Stomach (tissue), 4 donors: Measurements from ENCODE around the gene FHOD3.

Source experiments
- CTCF ChIP-seq, 7 experiments: fragments of 450-650 bp in 4 of 7; fragments of 200-600 bp in 3 of 7; sonication (generic) in 3 of 7; IDR thresholded peaks; one replicate each; pipeline ENCODE4 v1.5.1; 2016 to 2019; ENCODE audit warnings: antibody characterized with exemption in 7 of 7, control low read depth in 2 of 7, mild to moderate bottlenecking in 1 of 7
- EP300 ChIP-seq: sonication (generic); formaldehyde crosslinking; IDR thresholded peaks from one replicate; pipeline ENCODE4 v1.6.1; 2017; ENCODE audit warnings: antibody characterized with exemption
- POLR2A ChIP-seq, 4 donors: fragments of 450-650 bp; IDR thresholded peaks; one replicate each; pipeline ENCODE4 v1.6.1; 2016; ENCODE audit warnings: antibody characterized with exemption in 4 of 4, control low read depth in 2 of 4, mild to moderate bottlenecking in 1 of 4, moderate library complexity in 1 of 4

DNA sequence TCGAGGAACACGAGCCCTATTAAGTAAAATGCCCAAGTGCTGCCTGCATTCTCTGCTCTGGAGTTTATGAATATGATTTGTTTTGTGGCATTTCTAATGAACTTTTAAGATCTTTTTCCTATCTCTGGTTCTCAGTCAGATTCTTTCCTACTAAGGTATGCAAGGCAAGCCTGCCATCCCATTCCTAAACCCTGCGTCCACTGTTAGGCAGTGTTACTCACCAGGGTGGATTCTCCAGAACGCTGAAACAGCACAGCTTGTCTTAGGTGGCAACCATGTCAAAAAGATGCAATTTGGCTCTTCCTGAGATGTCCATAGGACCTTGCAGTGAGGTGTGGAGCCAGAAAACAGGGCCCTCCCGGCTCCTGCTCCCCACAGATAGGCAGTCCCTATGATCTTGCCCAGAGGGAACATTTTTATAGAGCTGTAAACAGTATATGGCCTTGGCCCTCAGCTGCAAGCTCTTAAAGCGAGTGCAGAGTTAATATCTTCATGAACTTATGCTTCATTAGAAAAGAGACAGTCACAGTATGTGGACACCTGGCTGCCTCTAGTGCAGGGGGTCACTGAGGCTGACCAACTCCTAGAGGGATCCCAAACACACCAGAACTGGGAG, 446.9 kb downstream of the FHOD3 start:
- TF ChIP-seq CTCF (IDR thresholded peaks at IDR 0.05) (no peak), EP300 (no peak), POLR2A (IDR thresholded peaks at IDR 0.05) (no peak)
